B cell (primary cell): ENCODE results near the gene NUP214. TPM values are rescaled to one million over a fixed set of nuclear protein-coding genes. Genes with fewer than 3 reads are reported as not detected.
"Not testable (repeated sequence)": the region's sequence is repeated elsewhere in the genome, so short reads cannot be mapped to it uniquely, and the experiment has no call there.

Experiments used
- ATAC-seq: fragments of 200-7000 bp; cut with Tn5 transposase; one replicate; pipeline ENCODE4 v1.10.0; 2021; ENCODE audit warnings: low read depth, mild to moderate bottlenecking, moderate number of reproducible peaks, moderate library complexity
- CTCF ChIA-PET: fragments of 350-600 bp; sonication (Branson Sonifier 250); formaldehyde crosslinking; loops from one replicate; lab custom pipeline; 2021; ENCODE audit warnings: antibody characterized with exemption, inconsistent platforms; lab: Charles Lee
- POLR2A ChIA-PET: fragments of 350-600 bp; sonication (Branson Sonifier 250); formaldehyde crosslinking; loops from one replicate; lab custom pipeline; 2021; ENCODE audit warnings: antibody characterized with exemption; lab: Charles Lee
- DNase-seq: peaks from one replicate; pipeline ENCODE4 v3.0.0; 2013
- H2AFZ ChIP-seq: 2 replicates; pipeline ENCODE4 v1.6.1; 2012; ENCODE audit warnings: mild to moderate bottlenecking, low read depth, low read length; ENCODE audit not compliant: insufficient read depth, poor library complexity, severe bottlenecking
- H3K27ac ChIP-seq, 2 donors: 1 replicate in 1 of 2; 2 replicates in 1 of 2; pipeline ENCODE4 v1.5.1; 2012 to 2013; ENCODE audit warnings: low read length in 2 of 2, mild to moderate bottlenecking in 2 of 2, moderate library complexity in 1 of 2
- H3K27me3 ChIP-seq, 4 experiments: fragments of 200-600 bp in 1 of 4; sonication (generic) in 1 of 4; replicated peaks in 1 of 4; 1 replicate in 2 of 4; 2 replicates in 2 of 4; pipeline versions ENCODE4 v1.6.1 to v1.7.0; 2013 to 2016; ENCODE audit warnings: low read length in 3 of 4, mild to moderate bottlenecking in 2 of 4, mixed read lengths in 1 of 4, moderate library complexity in 1 of 4; ENCODE audit not compliant: insufficient read depth in 4 of 4, control insufficient read depth in 3 of 4; ENCODE audit errors: control extremely low read depth in 1 of 4
- H3K36me3 ChIP-seq, 2 experiments: replicated peaks in 1 of 2; 1 replicate in 1 of 2; 2 replicates in 1 of 2; pipeline versions ENCODE4 v1.6.1 to v1.7.1; 2013; ENCODE audit warnings: low read length in 1 of 2; ENCODE audit not compliant: insufficient read depth in 2 of 2, control insufficient read depth in 1 of 2; ENCODE audit errors: control extremely low read depth in 1 of 2, extremely low read depth in 1 of 2
- H3K4me1 ChIP-seq, 2 donors: fragments of 200-600 bp in 1 of 2; sonication (generic) in 1 of 2; 1 replicate in 1 of 2; 2 replicates in 1 of 2; pipeline versions ENCODE4 v1.5.1 to v1.6.1; 2013 to 2017; ENCODE audit warnings: low read length in 2 of 2; ENCODE audit not compliant: control insufficient read depth in 2 of 2, insufficient read depth in 2 of 2
- H3K4me2 ChIP-seq: replicated peaks from 2 replicates; pipeline ENCODE3; 2012; ENCODE audit warnings: mild to moderate bottlenecking, low read depth, low read length; ENCODE audit not compliant: poor library complexity, severe bottlenecking
- H3K4me3 ChIP-seq, 5 experiments: fragments of 200-600 bp in 1 of 5; sonication (generic) in 1 of 5; 1 replicate in 3 of 5; 2 replicates in 2 of 5; pipeline versions ENCODE4 v1.5.1 to v1.7.0; 2011 to 2016; ENCODE audit warnings: low read length in 4 of 5, mild to moderate bottlenecking in 4 of 5, low read depth in 2 of 5, control low read depth in 1 of 5, moderate library complexity in 1 of 5; ENCODE audit not compliant: insufficient read depth in 1 of 5; ENCODE audit errors: control extremely low read depth in 1 of 5, extremely low read depth in 1 of 5
- H3K79me2 ChIP-seq: fragments of 200-600 bp; sonication (generic); one replicate; pipeline ENCODE4 v1.6.0; 2016; ENCODE audit warnings: low read length; ENCODE audit not compliant: control insufficient read depth, insufficient read depth
- H3K9ac ChIP-seq: fragments of 200-600 bp; sonication (generic); 2 replicates; pipeline ENCODE4 v1.6.1; 2017; ENCODE audit warnings: mild to moderate bottlenecking, low read length, moderate library complexity
- H3K9me3 ChIP-seq, 3 donors: one replicate each; pipeline versions ENCODE4 v1.6.1 to v1.7.1; 2013; ENCODE audit warnings: low read length in 2 of 3; ENCODE audit not compliant: control insufficient read depth in 2 of 3, insufficient read depth in 1 of 3; ENCODE audit errors: control extremely low read depth in 1 of 3
- H4K20me1 ChIP-seq: 2 replicates; pipeline ENCODE4 v1.6.0; 2012; ENCODE audit warnings: mild to moderate bottlenecking, low read length; ENCODE audit not compliant: insufficient read depth, control insufficient read depth, poor library complexity, severe bottlenecking
- H3K27ac Mint-ChIP-seq: one replicate; pipeline ENCODE4 v1.8.0; 2021; ENCODE audit warnings: mixed read lengths
- H3K27me3 Mint-ChIP-seq: one replicate; pipeline ENCODE4 v1.8.0; 2021; ENCODE audit warnings: mixed read lengths
- H3K4me1 Mint-ChIP-seq: one replicate; pipeline ENCODE4 v1.8.0; 2021; ENCODE audit warnings: mixed read lengths
- H3K4me3 Mint-ChIP-seq: one replicate; pipeline ENCODE4 v1.8.0; 2021; ENCODE audit warnings: mixed read lengths
- H3K9me3 Mint-ChIP-seq: one replicate; pipeline ENCODE4 v1.8.0; 2022; ENCODE audit warnings: mixed read lengths; ENCODE audit not compliant: insufficient read depth
- CTCF ChIP-seq: fragments of 200-600 bp; IDR thresholded peaks from one replicate; pipeline ENCODE4 v1.8.0; 2022; ENCODE audit warnings: antibody characterized with exemption, mild to moderate bottlenecking
- EZH2 ChIP-seq: IDR thresholded peaks from 2 replicates; pipeline ENCODE4 v1.6.1; 2012; ENCODE audit warnings: borderline replicate concordance, low read depth, mild to moderate bottlenecking, moderate library complexity, low read length; ENCODE audit not compliant: insufficient read depth, poor library complexity, severe bottlenecking
- WGBS: methylation state at CpG from one replicate; pipeline ENCODE4 v1.1.5; 2013; ENCODE audit warnings: missing lambda C conversion rate; ENCODE audit not compliant: insufficient coverage; 5-methylcytosine and 5-hydroxymethylcytosine counted together
- intact Hi-C: fragments of 100-400 bp; cut with micrococcal nuclease; formaldehyde crosslinking; loops from one replicate; pipeline ENCODE4 v1.10.0; 2022
- polyA plus RNA-seq: library from polyadenylated mRNA; depleted of rRNA; stranded (reverse); fragments of >200 nt; gene quantifications from 2 replicates; pipeline ENCODE4 v1.2.3, GENCODE V29; 2012
- total RNA-seq, 2 donors: library from RNA; stranded (reverse); fragments of 120-200 nt in 1 of 2; gene quantifications; 1 replicate in 1 of 2; 2 replicates in 1 of 2; pipeline versions ENCODE4 v1.2.3 to v1.2.4, GENCODE V29; 2013 to 2022

The NUP214 gene
- total and polyA plus RNA-seq, 2 donors (not counting 1 experiment from before 2014, with no cell fraction given): 19.0 to 94.6 TPM

DNA sequence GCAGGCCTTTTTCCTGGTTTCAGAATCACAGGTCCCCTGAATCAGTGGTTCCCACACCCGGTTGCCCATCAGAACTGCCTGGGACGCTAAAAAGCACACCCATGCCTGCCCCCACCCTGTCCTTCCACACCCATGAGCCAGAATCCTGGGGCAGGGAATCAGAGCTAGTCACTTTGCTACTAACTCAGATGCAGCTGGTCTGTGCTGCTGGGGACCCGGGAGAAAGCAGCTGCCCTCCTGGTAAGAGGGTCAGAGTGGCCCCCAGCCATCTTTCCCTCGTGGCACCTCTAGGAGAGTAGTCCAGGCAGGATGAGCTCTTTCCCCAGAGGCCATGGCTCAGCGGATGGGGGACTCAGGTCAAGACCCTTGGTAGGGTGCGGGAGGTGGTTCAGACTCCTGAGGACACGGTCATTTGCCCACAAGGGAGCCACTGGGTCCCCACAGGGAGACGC, 11.3 kb upstream of the NUP214 start:
- no peak overlapping the region for H3K4me3 ChIP-seq
- no peaks in the 10 kb centered on the region for H4K20me1 ChIP-seq
- no peak overlapping the region for H2AFZ ChIP-seq
- peaks cover 9% of the 10 kb centered on the region for H3K27me3 Mint-ChIP-seq
- peaks cover 0 to 12% (median 1%) of the 10 kb centered on the region in 4 experiments for H3K27me3 ChIP-seq
- H3K27ac Mint-ChIP-seq: no peak overlapping the region
- H3K36me3 ChIP-seq: no peaks in the 10 kb centered on the region
- no peak overlapping the region for H3K9ac ChIP-seq
- ChIA-PET POLR2A (no interaction called here), CTCF (no interaction called here)
- no peaks in the 10 kb centered on the region for H3K9me3 ChIP-seq
- H3K4me1 Mint-ChIP-seq: no peaks in the 10 kb centered on the region
- DNase-seq (no peak), ATAC-seq (no peak)
- no peaks in the 10 kb centered on the region for H3K9me3 Mint-ChIP-seq
- no peak overlapping the region for H3K4me3 Mint-ChIP-seq
- intact Hi-C loops: no loop called here
- H3K4me1 ChIP-seq: no peaks in the 10 kb centered on the region
- no peak overlapping the region for H3K27ac ChIP-seq
- H3K4me2 ChIP-seq: no peak overlapping the region
- H3K79me2 ChIP-seq: no peaks in the 10 kb centered on the region
- no peak for TF ChIP-seq EZH2
- TF ChIP-seq CTCF: no peak
- 90% methylated on average over 8 of the region's 8 CpGs for WGBS

DNA sequence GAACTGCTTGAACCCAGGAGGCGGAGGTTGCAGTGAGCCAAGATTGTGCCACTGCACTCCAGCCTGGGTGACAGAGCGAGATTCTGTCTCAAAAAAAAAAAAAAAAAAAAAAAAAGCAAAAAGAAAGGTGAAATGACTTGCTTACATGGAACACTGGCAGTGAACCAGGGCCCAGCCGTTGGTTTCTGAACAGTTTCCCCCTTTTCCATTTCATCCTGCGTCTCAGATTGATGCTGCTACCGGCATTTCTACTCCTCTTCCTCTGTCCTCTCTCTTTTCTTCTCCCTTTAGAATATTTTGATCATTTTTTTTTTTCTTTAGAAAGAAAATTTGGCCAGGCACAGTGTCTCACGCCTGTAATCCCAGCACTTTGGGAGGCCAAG, 10.0 kb upstream of the NUP214 start:
- H3K27ac Mint-ChIP-seq, H3K9me3 Mint-ChIP-seq, H3K4me1 ChIP-seq, H3K36me3 ChIP-seq, H3K27me3 Mint-ChIP-seq, H2AFZ ChIP-seq, H3K4me3 ChIP-seq, H3K79me2 ChIP-seq, POLR2A ChIA-PET, ATAC-seq, H3K4me3 Mint-ChIP-seq, DNase-seq, intact Hi-C loops, H3K27ac ChIP-seq, H3K4me2 ChIP-seq, H3K9ac ChIP-seq, H4K20me1 ChIP-seq, H3K4me1 Mint-ChIP-seq, H3K9me3 ChIP-seq: not testable (repeated sequence)
- H3K27me3 ChIP-seq: peaks cover 0 to 12% (median 1%) of the 10 kb centered on the region in 4 experiments
- WGBS: 86% methylated on average over 3 of the region's 6 CpGs
- CTCF ChIA-PET: interaction anchor here (0.7 kb wide), 1 partner anchor 17 kb away, joined by 3 read pairs; no protein-coding TSS in a partner anchor
